SK-N-SH treated with all-trans-retinoic acid at 6 μM for 48 hours (cell line): ENCODE measurements around the gene AMPH.
"Not testable (repeated sequence)": the region's sequence is repeated elsewhere in the genome, so short reads cannot be mapped to it uniquely, and the experiment has no call there.

ENCODE experiments used
- ATAC-seq: fragments of 200-7000 bp; cut with Tn5 transposase; 3 replicates; pipeline ENCODE4 v1.9.1; 2020; ENCODE audit warnings: mild to moderate bottlenecking, moderate library complexity
- BACH2 ChIP-seq: fragments of 250-450 bp; sonication (Bioruptor Pico); IDR thresholded peaks from 2 replicates; pipeline ENCODE4 v1.9.0; 2021; ENCODE audit warnings: mild to moderate bottlenecking, borderline replicate concordance
- CREB5 ChIP-seq: fragments of 250-450 bp; sonication (Bioruptor Pico); IDR thresholded peaks from 2 replicates; pipeline ENCODE4 v1.5.1; 2020; ENCODE audit warnings: low read depth, mild to moderate bottlenecking, moderate library complexity
- ESRRG ChIP-seq: fragments of 250-450 bp; sonication (Bioruptor Pico); IDR thresholded peaks from 2 replicates; pipeline ENCODE4 v1.6.1; 2021; ENCODE audit warnings: mild to moderate bottlenecking
- GLIS3 ChIP-seq: fragments of 250-450 bp; sonication (Bioruptor Pico); IDR thresholded peaks from 2 replicates; pipeline ENCODE4 v1.5.0; 2020; ENCODE audit warnings: mild to moderate bottlenecking, moderate library complexity
- OSR1 ChIP-seq: fragments of 250-450 bp; sonication (Bioruptor Pico); IDR thresholded peaks from 2 replicates; pipeline ENCODE4 v1.8.0; 2022; ENCODE audit warnings: moderate library complexity, mild to moderate bottlenecking, inconsistent platforms
- PATZ1 ChIP-seq: fragments of 250-450 bp; sonication (Bioruptor Pico); IDR thresholded peaks from 2 replicates; pipeline ENCODE4 v1.8.0; 2020; ENCODE audit warnings: mild to moderate bottlenecking, moderate library complexity, borderline replicate concordance
- PPARA ChIP-seq: fragments of 250-450 bp; sonication (Bioruptor Pico); IDR thresholded peaks from 2 replicates; pipeline ENCODE4 v1.5.0; 2020; ENCODE audit warnings: mild to moderate bottlenecking, borderline replicate concordance
- SNAI2 ChIP-seq: fragments of 250-450 bp; sonication (Bioruptor Pico); IDR thresholded peaks from 2 replicates; pipeline ENCODE4 v1.5.0; 2020; ENCODE audit warnings: mild to moderate bottlenecking, moderate library complexity
- TCF4 ChIP-seq: fragments of 250-450 bp; sonication (Bioruptor Pico); IDR thresholded peaks from 2 replicates; pipeline ENCODE4 v1.8.0; 2021; ENCODE audit warnings: mild to moderate bottlenecking, moderate library complexity, borderline replicate concordance
- TOX ChIP-seq: fragments of 250-450 bp; sonication (Bioruptor Pico); IDR thresholded peaks from 2 replicates; pipeline ENCODE4 v1.8.0; 2021; ENCODE audit warnings: mild to moderate bottlenecking, moderate library complexity, borderline replicate concordance
- ZC3H10 ChIP-seq: fragments of 250-450 bp; sonication (Bioruptor Pico); IDR thresholded peaks from 2 replicates; pipeline ENCODE4 v1.5.1; 2021; ENCODE audit warnings: mild to moderate bottlenecking, moderate library complexity
- ZFP3 ChIP-seq: fragments of 250-450 bp; sonication (Bioruptor Pico); IDR thresholded peaks from 2 replicates; pipeline ENCODE4 v1.5.0; 2020; ENCODE audit warnings: mild to moderate bottlenecking, moderate library complexity
- ZFP30 ChIP-seq: fragments of 450-650 bp; formaldehyde crosslinking; IDR thresholded peaks from 2 replicates; pipeline ENCODE4 v1.5.0; 2022; ENCODE audit warnings: mild to moderate bottlenecking, moderate library complexity
- ZNF565 ChIP-seq: fragments of 450-650 bp; formaldehyde crosslinking; conservative IDR thresholded peaks from 2 replicates; pipeline ENCODE4 v1.5.0; 2020; ENCODE audit warnings: low read depth, mild to moderate bottlenecking, moderate library complexity
- ZNF70 ChIP-seq: fragments of 450-650 bp; formaldehyde crosslinking; IDR thresholded peaks from 2 replicates; pipeline ENCODE4 v1.5.0; 2020; ENCODE audit warnings: mild to moderate bottlenecking, moderate library complexity

The AMPH gene

GRCh38 chr7:38424750-38425463 is 206.3 kb downstream of the AMPH start:
- TF ChIP-seq ZC3H10 (CRISPR knock-in tag) (no peak), TOX (CRISPR knock-in tag) (no peak)
- ATAC-seq: no peak

DNA sequence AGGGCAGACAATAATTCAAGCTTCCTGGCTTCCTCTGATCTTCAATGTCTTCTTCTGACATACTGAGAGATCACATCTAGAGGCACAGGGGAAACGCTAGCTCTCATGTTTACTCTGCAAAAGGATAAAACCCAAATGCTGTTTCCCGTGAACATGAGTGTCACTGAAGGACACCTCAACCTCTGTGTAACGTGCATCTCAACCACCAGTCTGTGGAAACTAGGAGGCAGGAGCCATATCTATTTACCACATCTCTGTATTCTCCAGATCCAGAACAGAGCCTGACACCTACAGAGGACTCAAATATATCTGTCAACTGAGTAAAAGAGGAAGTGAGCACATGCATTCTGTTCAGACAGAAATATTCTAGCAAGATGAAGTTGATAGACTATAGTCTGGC is 217.4 kb downstream of the AMPH start:
- ATAC-seq: no peak
- TF ChIP-seq TCF4 (CRISPR knock-in tag) (no peak), OSR1 (CRISPR knock-in tag) (no peak), BACH2 (CRISPR knock-in tag) (no peak), ESRRG (CRISPR knock-in tag) (no peak), GLIS3 (no peak), ZNF70 (CRISPR knock-in tag) (no peak), PPARA (CRISPR knock-in tag) (no peak), ZFP3 (no peak), TOX (CRISPR knock-in tag) (no peak), CREB5 (CRISPR knock-in tag) (no peak), ZC3H10 (CRISPR knock-in tag) (no peak)

DNA sequence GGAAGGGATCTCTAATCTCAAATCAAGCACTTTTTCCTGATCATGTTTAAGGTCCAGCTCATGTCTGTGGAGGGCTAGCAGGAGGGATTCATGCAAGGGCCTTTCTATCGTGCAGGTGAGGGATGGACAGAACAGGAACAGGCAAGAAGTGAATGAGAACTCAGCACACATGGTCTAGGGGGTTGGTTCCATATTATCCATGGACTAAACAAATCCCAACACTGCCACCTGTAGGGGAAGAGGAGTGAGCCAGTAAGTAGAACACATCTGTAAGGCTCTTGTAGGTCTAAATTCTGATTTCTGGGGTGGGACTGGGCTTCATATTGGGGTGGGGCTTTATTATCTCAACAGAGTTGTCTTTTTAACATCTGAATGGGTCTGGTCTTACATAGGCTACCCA is 219.8 kb downstream of the AMPH start:
- TF ChIP-seq CREB5 (CRISPR knock-in tag) (no peak), ESRRG (CRISPR knock-in tag) (no peak), OSR1 (CRISPR knock-in tag) (no peak), ZNF70 (CRISPR knock-in tag) (no peak)
- peak; percentile 82 for ATAC-seq

DNA sequence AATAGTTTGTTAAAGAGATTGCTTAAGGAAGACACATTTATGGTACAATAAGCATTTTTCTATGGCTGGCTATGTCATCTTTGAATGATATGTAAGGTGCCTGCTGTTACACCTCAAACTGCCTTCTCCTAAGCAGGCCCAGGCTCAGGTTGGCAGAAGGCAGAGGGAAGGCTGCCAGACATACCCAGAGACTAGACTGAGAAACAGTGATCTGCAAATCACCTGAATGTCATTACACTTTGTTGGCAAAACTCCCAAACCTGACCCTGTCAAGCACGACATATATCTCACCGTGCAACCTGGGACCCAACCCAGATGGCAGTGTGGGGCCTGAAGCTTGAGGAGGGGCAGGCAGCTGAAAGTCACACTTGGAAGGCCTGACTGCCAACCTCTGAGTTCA is 221.1 kb downstream of the AMPH start:
- no peak for ATAC-seq
- no peak for TF ChIP-seq ZFP3
- no peak for TF ChIP-seq ZFP30 (CRISPR knock-in tag)
- TF ChIP-seq ZNF70 (CRISPR knock-in tag): no peak

GRCh38 chr7:38409531-38409930 is 221.6 kb downstream of the AMPH start:
- no peak for ATAC-seq
- no peak for TF ChIP-seq ZNF565 (CRISPR knock-in tag)
- TF ChIP-seq SNAI2: no peak
- TF ChIP-seq, all 23 proteins: peak for 0

DNA sequence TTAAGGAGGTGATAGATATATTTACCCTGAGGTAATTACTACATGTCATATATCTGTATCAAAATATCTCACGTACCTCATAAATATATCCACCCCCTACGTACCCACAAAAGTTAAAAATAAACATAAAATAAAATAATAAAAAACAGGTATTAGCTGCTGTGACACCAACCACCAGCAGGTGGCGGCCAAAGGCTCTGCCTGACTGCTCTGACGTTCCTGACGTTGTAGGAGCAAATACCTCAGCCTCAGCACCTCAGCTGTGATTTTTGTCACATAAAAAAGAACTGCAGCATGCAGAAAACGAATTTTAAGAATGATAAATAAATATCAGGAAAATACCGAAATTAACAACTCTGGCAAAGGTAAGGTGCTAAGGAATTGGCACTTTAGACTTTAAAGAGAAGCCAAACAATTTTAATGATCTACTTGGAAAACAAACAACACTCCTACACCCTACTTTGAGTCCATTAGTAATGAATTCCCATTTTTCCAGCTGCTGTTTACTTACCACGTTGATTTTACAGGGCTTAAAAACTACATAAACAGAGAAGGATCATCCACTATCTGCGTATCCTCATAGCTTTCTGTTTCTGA is 232.3 kb downstream of the AMPH start:
- TF ChIP-seq ZC3H10 (CRISPR knock-in tag) (no peak), ZNF565 (CRISPR knock-in tag) (no peak), GLIS3 (no peak), SNAI2 (no peak), PATZ1 (CRISPR knock-in tag) (no peak), TOX (CRISPR knock-in tag) (no peak), ZFP3 (no peak), BACH2 (CRISPR knock-in tag) (no peak), CREB5 (CRISPR knock-in tag) (no peak)
- peak; percentile 90 for ATAC-seq

GRCh38 chr7:38396852-38397251 is 234.3 kb downstream of the AMPH start:
- no peak for TF ChIP-seq ZC3H10 (CRISPR knock-in tag)
- no peak for ATAC-seq

GRCh38 chr7:38395921-38396552 is 235.1 kb downstream of the AMPH start:
- ATAC-seq: not testable (repeated sequence)
